ENCODE data around the gene GZMA. TPM values are rescaled to one million over a fixed set of nuclear protein-coding genes. Genes with fewer than 3 reads are reported as not detected.

GZMA gene
- total RNA-seq, 1 donor from 2014 or later, result 1.2 TPM

GRCh38 chr5:55146543-55147151, 44.2 kb downstream of the GZMA start:
- H3K27ac ChIP-seq, result no peak overlapping the region
- no peak for DNase-seq (ENCODE audit: extremely low spot score in 2 of 2)
- no peaks in the 10 kb centered on the region for H3K9me3 ChIP-seq
- intact Hi-C loops (cut with DNase I), result loop anchor here (5.0 kb wide), 1 partner anchor 244 kb away; no protein-coding TSS in a partner anchor
- no peak overlapping the region for H3K4me3 ChIP-seq
- H3K4me1 ChIP-seq, result no peaks in the 10 kb centered on the region
- TF ChIP-seq POLR2A (IDR thresholded peaks at IDR 0.05) (no peak), POLR2AphosphoS5 (IDR thresholded peaks at IDR 0.05; ENCODE audit: insufficient read depth in 1 of 2, low read depth in 1 of 2) (peak in 1 of 2 donors; percentile 14)
- TF ChIP-seq, protein P1, sequence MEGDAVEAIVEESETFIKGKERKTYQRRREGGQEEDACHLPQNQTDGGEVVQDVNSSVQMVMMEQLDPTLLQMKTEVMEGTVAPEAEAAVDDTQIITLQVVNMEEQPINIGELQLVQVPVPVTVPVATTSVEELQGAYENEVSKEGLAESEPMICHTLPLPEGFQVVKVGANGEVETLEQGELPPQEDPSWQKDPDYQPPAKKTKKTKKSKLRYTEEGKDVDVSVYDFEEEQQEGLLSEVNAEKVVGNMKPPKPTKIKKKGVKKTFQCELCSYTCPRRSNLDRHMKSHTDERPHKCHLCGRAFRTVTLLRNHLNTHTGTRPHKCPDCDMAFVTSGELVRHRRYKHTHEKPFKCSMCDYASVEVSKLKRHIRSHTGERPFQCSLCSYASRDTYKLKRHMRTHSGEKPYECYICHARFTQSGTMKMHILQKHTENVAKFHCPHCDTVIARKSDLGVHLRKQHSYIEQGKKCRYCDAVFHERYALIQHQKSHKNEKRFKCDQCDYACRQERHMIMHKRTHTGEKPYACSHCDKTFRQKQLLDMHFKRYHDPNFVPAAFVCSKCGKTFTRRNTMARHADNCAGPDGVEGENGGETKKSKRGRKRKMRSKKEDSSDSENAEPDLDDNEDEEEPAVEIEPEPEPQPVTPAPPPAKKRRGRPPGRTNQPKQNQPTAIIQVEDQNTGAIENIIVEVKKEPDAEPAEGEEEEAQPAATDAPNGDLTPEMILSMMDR (IDR thresholded peaks at IDR 0.05), result peak; percentile 86 to 88 (median 86)
- H3K36me3 ChIP-seq, result no peaks in the 10 kb centered on the region
- no peaks in the 10 kb centered on the region for H3K27me3 ChIP-seq

GRCh38 chr5:55149308-55149795, 46.9 kb downstream of the GZMA start:
- DNase-seq (ENCODE audit: extremely low spot score in 2 of 2), result no peak
- no peaks in the 10 kb centered on the region for H3K9me3 ChIP-seq
- no peaks in the 10 kb centered on the region for H3K36me3 ChIP-seq
- no peaks in the 10 kb centered on the region for H3K27me3 ChIP-seq
- no peak overlapping the region for H3K4me3 ChIP-seq
- intact Hi-C loops (cut with DNase I), result loop anchor here (5.0 kb wide), 1 partner anchor 247 kb away; no protein-coding TSS in a partner anchor
- no peak for TF ChIP-seq POLR2A (IDR thresholded peaks at IDR 0.05)
- no peak for TF ChIP-seq POLR2AphosphoS5 (IDR thresholded peaks at IDR 0.05; ENCODE audit: insufficient read depth in 1 of 2, low read depth in 1 of 2)
- TF ChIP-seq, protein P1 (IDR thresholded peaks at IDR 0.05), result no peak
- no peak overlapping the region for H3K27ac ChIP-seq
- H3K4me1 ChIP-seq, result no peaks in the 10 kb centered on the region

GRCh38 chr5:55151923-55152842, 49.7 kb downstream of the GZMA start:
- intact Hi-C loops (cut with DNase I), result loop anchor here (10.0 kb wide), 1 partner anchor 207 kb away; no protein-coding TSS in a partner anchor
- Histone ChIP-seq H3K27me3 (no peaks in the 10 kb centered on the region), H3K36me3 (no peaks in the 10 kb centered on the region), H3K4me3 (no peak overlapping the region), H3K27ac (no peak overlapping the region), H3K4me1 (no peaks in the 10 kb centered on the region), H3K9me3 (no peaks in the 10 kb centered on the region)
- DNase-seq (ENCODE audit: extremely low spot score in 2 of 2), result no peak
- TF ChIP-seq, protein P1 (IDR thresholded peaks at IDR 0.05), result no peak
- no peak for TF ChIP-seq POLR2A (IDR thresholded peaks at IDR 0.05)
- TF ChIP-seq POLR2AphosphoS5 (IDR thresholded peaks at IDR 0.05; ENCODE audit: insufficient read depth in 1 of 2, low read depth in 1 of 2), result peak in 1 of 2 donors; percentile 70

- no peaks in the 10 kb centered on the region for H3K4me1 ChIP-seq
- TF ChIP-seq POLR2AphosphoS5 (IDR thresholded peaks at IDR 0.05; ENCODE audit: insufficient read depth in 1 of 2, low read depth in 1 of 2) (no peak), POLR2A (IDR thresholded peaks at IDR 0.05) (no peak)
- intact Hi-C loops (cut with DNase I), result loop anchor here (10.0 kb wide), 1 partner anchor 210 kb away; no protein-coding TSS in a partner anchor
- H3K27ac ChIP-seq, result no peak overlapping the region
- H3K36me3 ChIP-seq, result no peaks in the 10 kb centered on the region
- no peak overlapping the region for H3K4me3 ChIP-seq
- no peaks in the 10 kb centered on the region for H3K27me3 ChIP-seq
- no peak for DNase-seq (ENCODE audit: extremely low spot score in 2 of 2)
- H3K9me3 ChIP-seq, result no peaks in the 10 kb centered on the region
Observed at GRCh38 chr5:55154873-55155272, 52.4 kb downstream of the GZMA start.

Other genes with a start within 250 kb of the GZMA start
- not detected for gene ESM1, start 117.1 kb upstream of the GZMA start, total RNA-seq
- 9.1 TPM for gene GZMK, start 78.4 kb upstream of the GZMA start, total RNA-seq
- 22.1 TPM for gene GPX8, start 57.5 kb downstream of the GZMA start, total RNA-seq
- gene CDC20B, start 70.5 kb downstream of the GZMA start, total RNA-seq, result not detected
- not detected for gene MCIDAS, start 124.7 kb downstream of the GZMA start, total RNA-seq
- not detected for gene CCNO, start 131.0 kb downstream of the GZMA start, total RNA-seq
- 19.2 TPM for gene DHX29, start 205.0 kb downstream of the GZMA start, total RNA-seq
- 68.0 TPM for gene MTREX, start 205.3 kb downstream of the GZMA start, total RNA-seq